DND-41 (cell line): ENCODE measurements around the gene ITGB7.

Experiments used
- ATAC-seq: fragments of 200-7000 bp; cut with Tn5 transposase; 3 replicates; pipeline ENCODE4 v1.9.1; 2021; ENCODE audit warnings: low read depth; ENCODE audit not compliant: insufficient read depth
- DNase-seq: peaks from one replicate; pipeline ENCODE4 v3.0.0-alpha.2; 2020
- H2AFZ ChIP-seq: 2 replicates; pipeline ENCODE4 v1.6.0; 2012; ENCODE audit warnings: low read depth, low read length
- H3K27ac ChIP-seq: 2 replicates; pipeline ENCODE4 v1.5.1; 2012; ENCODE audit warnings: low read length, inconsistent platforms
- H3K27me3 ChIP-seq: fragments of 200-600 bp; sonication (generic); 2 replicates; pipeline ENCODE4 v1.6.0; 2012; ENCODE audit warnings: low read length, mild to moderate bottlenecking, inconsistent platforms; ENCODE audit not compliant: insufficient read depth, poor library complexity
- H3K36me3 ChIP-seq: 2 replicates; pipeline ENCODE4 v1.5.1; 2012; ENCODE audit warnings: low read length, inconsistent platforms; ENCODE audit not compliant: insufficient read depth
- H3K4me1 ChIP-seq: 2 replicates; pipeline ENCODE4 v1.5.1; 2012; ENCODE audit warnings: mild to moderate bottlenecking, low read length; ENCODE audit not compliant: insufficient read depth
- H3K4me2 ChIP-seq: 2 replicates; pipeline ENCODE4 v1.6.0; 2012; ENCODE audit warnings: mild to moderate bottlenecking, moderate library complexity, low read length, inconsistent platforms; ENCODE audit not compliant: insufficient read depth
- H3K4me3 ChIP-seq, 2 experiments: fragments of 200-600 bp in 1 of 2; shearing (Covaris generic) in 1 of 2; 2 replicates each; pipeline ENCODE4 v1.5.1; 2012 to 2016; ENCODE audit warnings: inconsistent platforms in 2 of 2, low read length in 2 of 2, mild to moderate bottlenecking in 2 of 2, low read depth in 1 of 2, moderate library complexity in 1 of 2
- H3K79me2 ChIP-seq: 2 replicates; pipeline ENCODE4 v1.6.0; 2012; ENCODE audit warnings: low read length, inconsistent platforms; ENCODE audit not compliant: insufficient read depth
- H3K9ac ChIP-seq: 2 replicates; pipeline ENCODE4 v1.6.0; 2012; ENCODE audit warnings: low read depth, mild to moderate bottlenecking, inconsistent platforms, low read length, moderate library complexity
- H3K9me3 ChIP-seq: 2 replicates; pipeline ENCODE4 v1.5.1; 2012; ENCODE audit warnings: low read length, moderate library complexity, mild to moderate bottlenecking, inconsistent platforms; ENCODE audit not compliant: insufficient read depth, severe bottlenecking
- H4K20me1 ChIP-seq: 2 replicates; pipeline ENCODE4 v1.6.0; 2012; ENCODE audit warnings: low read length; ENCODE audit not compliant: insufficient read depth
- EZH2 ChIP-seq: IDR thresholded peaks from 3 replicates; pipeline ENCODE4 v1.6.1; 2012; ENCODE audit warnings: borderline replicate concordance, low read depth, mild to moderate bottlenecking, moderate library complexity, low read length, inconsistent platforms; ENCODE audit not compliant: severe bottlenecking
- TF ChIP-seq, protein P1 (sequence below): IDR thresholded peaks from 2 replicates; pipeline ENCODE4 v1.5.1; 2012; ENCODE audit warnings: borderline replicate concordance, low read length, moderate library complexity, mild to moderate bottlenecking; ENCODE audit not compliant: poor library complexity, severe bottlenecking; ENCODE audit errors: extremely low read depth

The ITGB7 gene

GRCh38 chr12:53186745-53187144, 20.3 kb downstream of the ITGB7 start:
- ATAC-seq (no peak), DNase-seq (no peak)
- peaks cover 31% of the 10 kb centered on the region for H3K79me2 ChIP-seq
- H3K4me3 ChIP-seq = no peak overlapping the region
- H3K27ac ChIP-seq = no peak overlapping the region
- no peak overlapping the region for H2AFZ ChIP-seq
- no peaks in the 10 kb centered on the region for H3K9me3 ChIP-seq
- H3K4me1 ChIP-seq = peaks cover 23% of the 10 kb centered on the region
- H3K27me3 ChIP-seq = no peaks in the 10 kb centered on the region
- peaks cover 28% of the 10 kb centered on the region for H4K20me1 ChIP-seq
- no peak overlapping the region for H3K4me2 ChIP-seq
- TF ChIP-seq, protein P1, sequence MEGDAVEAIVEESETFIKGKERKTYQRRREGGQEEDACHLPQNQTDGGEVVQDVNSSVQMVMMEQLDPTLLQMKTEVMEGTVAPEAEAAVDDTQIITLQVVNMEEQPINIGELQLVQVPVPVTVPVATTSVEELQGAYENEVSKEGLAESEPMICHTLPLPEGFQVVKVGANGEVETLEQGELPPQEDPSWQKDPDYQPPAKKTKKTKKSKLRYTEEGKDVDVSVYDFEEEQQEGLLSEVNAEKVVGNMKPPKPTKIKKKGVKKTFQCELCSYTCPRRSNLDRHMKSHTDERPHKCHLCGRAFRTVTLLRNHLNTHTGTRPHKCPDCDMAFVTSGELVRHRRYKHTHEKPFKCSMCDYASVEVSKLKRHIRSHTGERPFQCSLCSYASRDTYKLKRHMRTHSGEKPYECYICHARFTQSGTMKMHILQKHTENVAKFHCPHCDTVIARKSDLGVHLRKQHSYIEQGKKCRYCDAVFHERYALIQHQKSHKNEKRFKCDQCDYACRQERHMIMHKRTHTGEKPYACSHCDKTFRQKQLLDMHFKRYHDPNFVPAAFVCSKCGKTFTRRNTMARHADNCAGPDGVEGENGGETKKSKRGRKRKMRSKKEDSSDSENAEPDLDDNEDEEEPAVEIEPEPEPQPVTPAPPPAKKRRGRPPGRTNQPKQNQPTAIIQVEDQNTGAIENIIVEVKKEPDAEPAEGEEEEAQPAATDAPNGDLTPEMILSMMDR = no peak
- no peak for TF ChIP-seq EZH2
- H3K36me3 ChIP-seq = peaks cover 86% of the 10 kb centered on the region
- H3K9ac ChIP-seq = no peak overlapping the region

DNA sequence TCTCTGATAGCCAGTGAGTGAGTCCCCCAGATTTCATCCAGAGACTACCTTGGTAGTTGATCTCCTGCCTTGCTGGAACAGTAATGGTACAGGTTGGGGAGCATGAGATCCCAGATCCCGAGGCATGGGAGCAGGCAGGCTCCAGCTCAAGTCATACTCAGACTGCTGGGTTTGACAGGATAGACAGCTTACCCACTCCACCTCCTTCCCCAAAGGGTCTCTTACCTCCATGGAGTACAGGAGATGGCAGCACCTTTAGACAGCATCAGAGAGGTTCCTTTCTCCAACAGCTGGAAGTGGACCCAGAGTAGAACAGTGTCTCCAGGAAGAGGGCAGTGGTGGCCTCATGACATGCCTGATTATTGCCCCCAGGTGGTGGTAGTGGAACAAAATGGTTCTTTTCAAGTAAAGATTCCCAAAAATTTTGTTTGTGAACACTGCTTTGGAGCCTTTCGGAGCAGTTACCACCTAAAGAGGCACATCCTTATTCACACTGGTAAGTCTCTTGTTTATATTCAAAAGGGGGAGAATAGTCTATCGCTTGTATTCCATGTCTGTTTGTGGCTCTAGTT, 21.4 kb downstream of the ITGB7 start:
- ATAC-seq (no peak), DNase-seq (no peak)
- H3K36me3 ChIP-seq = peaks cover 79% of the 10 kb centered on the region
- no peak overlapping the region for H3K27ac ChIP-seq
- H3K27me3 ChIP-seq = no peaks in the 10 kb centered on the region
- peaks cover 29% of the 10 kb centered on the region for H3K4me1 ChIP-seq
- H4K20me1 ChIP-seq = peaks cover 27% of the 10 kb centered on the region
- no peak overlapping the region for H2AFZ ChIP-seq
- TF ChIP-seq, protein P1 = peak; percentile 8
- TF ChIP-seq EZH2 = no peak
- no peak overlapping the region for H3K9ac ChIP-seq
- peaks cover 40% of the 10 kb centered on the region for H3K79me2 ChIP-seq
- H3K4me3 ChIP-seq = no peak overlapping the region
- H3K9me3 ChIP-seq = no peaks in the 10 kb centered on the region
- no peak overlapping the region for H3K4me2 ChIP-seq

- TF ChIP-seq, protein P1 = no peak
- no peak for TF ChIP-seq EZH2
- Histone ChIP-seq H3K79me2 (peaks cover 42% of the 10 kb centered on the region), H3K4me3 (no peak overlapping the region), H3K9ac (no peak overlapping the region), H3K27me3 (no peaks in the 10 kb centered on the region), H3K4me2 (no peak overlapping the region), H3K36me3 (peaks cover 79% of the 10 kb centered on the region), H2AFZ (no peak overlapping the region), H4K20me1 (peaks cover 27% of the 10 kb centered on the region), H3K9me3 (no peaks in the 10 kb centered on the region), H3K27ac (no peak overlapping the region), H3K4me1 (peaks cover 31% of the 10 kb centered on the region)
- no peak for DNase-seq
- no peak for ATAC-seq
Measured at GRCh38 chr12:53184828-53185227, 22.2 kb downstream of the ITGB7 start.
